Measurements from ENCODE around the gene GFRA1. TPM values are rescaled to one million over a fixed set of nuclear protein-coding genes. Genes with fewer than 3 reads are reported as not detected.

GFRA1 gene
- total and polyA plus RNA-seq, 2 experiments from 2014 or later = 0.48 to 2.9 TPM

GRCh38 chr10:116209781-116210180 lies 63.2 kb downstream of the GFRA1 start:
- Histone ChIP-seq H3K27ac (no peak overlapping the region), H3K9me2 (replicated peaks; ENCODE audit: insufficient read depth) (no peaks in the 10 kb centered on the region), H3K4me1 (ENCODE audit: insufficient read depth) (peaks cover 8% of the 10 kb centered on the region), H4K20me1 (ENCODE audit: insufficient read depth, poor library complexity, severe bottlenecking) (no peaks in the 10 kb centered on the region), H3K36me3 (replicated peaks; ENCODE audit: insufficient read depth, low read depth) (no peaks in the 10 kb centered on the region), H3K4me3 (no peak overlapping the region), H3K9me3 (ENCODE audit: low read depth) (no peaks in the 10 kb centered on the region), H3K79me2 (no peaks in the 10 kb centered on the region), H3K4me2 (no peak overlapping the region), H3K27me3 (no peaks in the 10 kb centered on the region), H2AFZ (no peak overlapping the region)
- no peak for TF ChIP-seq CTCF (IDR thresholded peaks at IDR 0.05; ENCODE audit: poor library complexity)
- no peak for TF ChIP-seq EZH2 (IDR thresholded peaks at IDR 0.05; ENCODE audit: borderline replicate concordance)
- no peak for TF ChIP-seq EZH2phosphoT487 (IDR thresholded peaks at IDR 0.05; ENCODE audit: low read depth, severe bottlenecking, unreplicated experiment)
- DNase-seq (ENCODE audit: low spot score) = no peak
- WGBS (ENCODE audit: low lambda C conversion rate, missing lambda C conversion rate) = 92% methylated on average over 10 of the region's 10 CpGs

- H4K20me1 ChIP-seq (ENCODE audit: insufficient read depth, poor library complexity, severe bottlenecking) = no peaks in the 10 kb centered on the region
- H2AFZ ChIP-seq = no peak overlapping the region
- no peak overlapping the region for H3K4me3 ChIP-seq
- WGBS (ENCODE audit: low lambda C conversion rate, missing lambda C conversion rate) = 85% methylated on average over 6 of the region's 6 CpGs
- peaks cover 8% of the 10 kb centered on the region for H3K4me1 ChIP-seq (ENCODE audit: insufficient read depth)
- no peaks in the 10 kb centered on the region for H3K27me3 ChIP-seq
- no peak overlapping the region for H3K4me2 ChIP-seq
- TF ChIP-seq EZH2phosphoT487 (IDR thresholded peaks at IDR 0.05; ENCODE audit: low read depth, severe bottlenecking, unreplicated experiment) = no peak
- no peak for TF ChIP-seq EZH2 (IDR thresholded peaks at IDR 0.05; ENCODE audit: borderline replicate concordance)
- no peak for TF ChIP-seq CTCF (IDR thresholded peaks at IDR 0.05; ENCODE audit: poor library complexity)
- H3K79me2 ChIP-seq = no peaks in the 10 kb centered on the region
- H3K36me3 ChIP-seq (replicated peaks; ENCODE audit: insufficient read depth, low read depth) = no peaks in the 10 kb centered on the region
- no peak overlapping the region for H3K27ac ChIP-seq
- DNase-seq (ENCODE audit: low spot score) = no peak
- H3K9me2 ChIP-seq (replicated peaks; ENCODE audit: insufficient read depth) = no peaks in the 10 kb centered on the region
- H3K9me3 ChIP-seq (ENCODE audit: low read depth) = no peaks in the 10 kb centered on the region
Observed at GRCh38 chr10:116208956-116209567, 63.9 kb downstream of the GFRA1 start.

GRCh38 chr10:116207690-116208089 lies 65.3 kb downstream of the GFRA1 start:
- TF ChIP-seq EZH2 (IDR thresholded peaks at IDR 0.05; ENCODE audit: borderline replicate concordance) = no peak
- TF ChIP-seq CTCF (IDR thresholded peaks at IDR 0.05; ENCODE audit: poor library complexity) = no peak
- no peak for TF ChIP-seq EZH2phosphoT487 (IDR thresholded peaks at IDR 0.05; ENCODE audit: low read depth, severe bottlenecking, unreplicated experiment)
- Histone ChIP-seq H3K9me3 (ENCODE audit: low read depth) (no peaks in the 10 kb centered on the region), H3K4me3 (no peak overlapping the region), H3K4me2 (no peak overlapping the region), H3K9me2 (replicated peaks; ENCODE audit: insufficient read depth) (no peaks in the 10 kb centered on the region), H2AFZ (no peak overlapping the region), H3K4me1 (ENCODE audit: insufficient read depth) (peaks cover 8% of the 10 kb centered on the region), H3K27me3 (no peaks in the 10 kb centered on the region), H3K36me3 (replicated peaks; ENCODE audit: insufficient read depth, low read depth) (no peaks in the 10 kb centered on the region), H4K20me1 (ENCODE audit: insufficient read depth, poor library complexity, severe bottlenecking) (no peaks in the 10 kb centered on the region), H3K27ac (no peak overlapping the region), H3K79me2 (no peaks in the 10 kb centered on the region)
- 81% methylated on average over 7 of the region's 7 CpGs for WGBS (ENCODE audit: low lambda C conversion rate, missing lambda C conversion rate)
- no peak for DNase-seq (ENCODE audit: low spot score)

Data from hepatocyte (in vitro differentiated cells).